SH-SY5Y (cell line): ENCODE data around the gene ORC6.

Source experiments
- GATA2 ChIP-seq: IDR thresholded peaks from 2 replicates; pipeline ENCODE4 v1.6.1; 2011; ENCODE audit warnings: mild to moderate bottlenecking, low read depth, low read length
- GATA3 ChIP-seq: IDR thresholded peaks from 2 replicates; pipeline ENCODE4 v1.6.1; 2011; ENCODE audit warnings: low read depth, mild to moderate bottlenecking, low read length, moderate library complexity

- TF ChIP-seq GATA3 (no peak), GATA2 (no peak)
These were observed 40.0 kb downstream of the ORC6 start for GRCh38 chr16:46729326-46729995.
